HepG2 (cell line): Measurements from ENCODE around the gene TSPAN7. TPM values are rescaled to one million over a fixed set of nuclear protein-coding genes. Genes with fewer than 3 reads are reported as not detected.

Source experiments
- ATAC-seq: fragments of 200-7000 bp; cut with Tn5 transposase; 3 replicates; pipeline ENCODE4 v1.9.1; 2020; ENCODE audit warnings: mild to moderate bottlenecking, moderate library complexity
- BruUV-seq: library from RNA; stranded (reverse); fragments of 400-500 nt; replicated peaks from 2 replicates; lab custom pipeline; 2021; lab: Mats Ljungman, UMichigan
- CTCF ChIA-PET: fragments of 300-600 bp; formaldehyde crosslinking; extraction: SDS; loops from one replicate; lab custom pipeline; 2021; ENCODE audit warnings: low total read pairs, inconsistent platforms, low intra/inter-chr PET ratio; lab: Yijun Ruan, JAX
- POLR2A ChIA-PET: fragments of 350-600 bp; sonication (Branson Sonifier 250); formaldehyde crosslinking; loops from one replicate; lab custom pipeline; 2020; ENCODE audit warnings: antibody characterized with exemption, inconsistent platforms; lab: Yijun Ruan, JAX
- DNase-seq: peaks from one replicate; pipeline ENCODE4 v3.0.0-alpha.2; 2015; ENCODE audit warnings: low spot score
- FAIRE-seq: peaks from 3 replicates; lab custom pipeline; 2011; peaks lifted over from hg19 to GRCh38; lab: Jason Lieb, UNC
- H2AFZ ChIP-seq: one replicate; pipeline ENCODE4 v1.6.1; 2011; ENCODE audit warnings: low read length, inconsistent platforms
- H3K27ac ChIP-seq: fragments of 300-600 bp; 3 replicates; pipeline ENCODE4 v1.8.0; 2011; ENCODE audit warnings: mixed run types, mild to moderate bottlenecking, mixed read lengths, low read length, inconsistent platforms; ENCODE audit not compliant: insufficient read depth; ENCODE audit errors: extremely low read length
- H3K27me3 ChIP-seq, 2 experiments: fragments of 200-600 bp in 1 of 2; 2 replicates in 1 of 2; 3 replicates in 1 of 2; pipeline versions ENCODE4 v1.6.0 to v1.8.0; 2011; ENCODE audit warnings: low read length in 2 of 2, mild to moderate bottlenecking in 2 of 2, moderate library complexity in 2 of 2, inconsistent platforms in 1 of 2; ENCODE audit not compliant: insufficient read depth in 2 of 2, control insufficient read depth in 1 of 2
- H3K36me3 ChIP-seq, 2 experiments: fragments of 200-600 bp in 1 of 2; replicated peaks in 1 of 2; 2 replicates in 1 of 2; 3 replicates in 1 of 2; pipeline versions ENCODE4 v1.5.1 to v1.8.0; 2011; ENCODE audit warnings: low read length in 2 of 2, inconsistent platforms in 1 of 2; ENCODE audit not compliant: insufficient read depth in 2 of 2, control insufficient read depth in 1 of 2
- H3K4me1 ChIP-seq: 2 replicates; pipeline ENCODE4 v1.5.1; 2012; ENCODE audit warnings: low read length, inconsistent platforms; ENCODE audit not compliant: insufficient read depth
- H3K4me2 ChIP-seq: 2 replicates; pipeline ENCODE4 v1.6.0; 2011; ENCODE audit warnings: low read depth, low read length, inconsistent platforms
- H3K4me3 ChIP-seq, 3 experiments: fragments of 200-600 bp in 1 of 3; sonication (generic), shearing (Covaris generic) in 1 of 3; replicated peaks in 1 of 3; 2 replicates each; pipeline ENCODE4 v1.5.1; 2011 to 2016; ENCODE audit warnings: low read length in 3 of 3, inconsistent platforms in 2 of 3, low read depth in 2 of 3, mild to moderate bottlenecking in 2 of 3, control low read depth in 1 of 3, mixed read lengths in 1 of 3; ENCODE audit not compliant: insufficient read depth in 1 of 3
- H3K79me2 ChIP-seq: one replicate; pipeline ENCODE4 v1.6.1; 2011; ENCODE audit warnings: low read length, inconsistent platforms; ENCODE audit not compliant: insufficient read depth
- H3K9ac ChIP-seq: 2 replicates; pipeline ENCODE4 v1.6.0; 2011; ENCODE audit warnings: mild to moderate bottlenecking, low read depth, low read length, inconsistent platforms; ENCODE audit not compliant: insufficient read depth
- H3K9me3 ChIP-seq: 2 replicates; pipeline ENCODE4 v1.5.1; 2012; ENCODE audit warnings: mild to moderate bottlenecking, low read length
- H4K20me1 ChIP-seq: 2 replicates; pipeline ENCODE4 v1.6.0; 2011; ENCODE audit warnings: inconsistent platforms, mild to moderate bottlenecking, low read length, moderate library complexity; ENCODE audit not compliant: insufficient read depth
- ATF7 ChIP-seq, 2 experiments: fragments of 450-650 bp in 1 of 2; sonication (generic) in 1 of 2; formaldehyde crosslinking in 1 of 2; IDR thresholded peaks; 2 replicates each; pipeline versions ENCODE4 v1.4.0 to v1.6.1; 2016 to 2020; ENCODE audit warnings: antibody characterized with exemption in 1 of 2, mild to moderate bottlenecking in 1 of 2, missing genetic modification reagents in 1 of 2
- BORCS8-MEF2B ChIP-seq: sonication (generic); formaldehyde crosslinking; IDR thresholded peaks from 2 replicates; pipeline ENCODE4 v1.8.0; 2022; ENCODE audit warnings: mild to moderate bottlenecking, missing genetic modification reagents
- CAMTA2 ChIP-seq: sonication (generic); formaldehyde crosslinking; IDR thresholded peaks from 2 replicates; pipeline ENCODE4 v1.4.0; 2020; ENCODE audit warnings: mild to moderate bottlenecking, missing genetic modification reagents, borderline replicate concordance
- CREM ChIP-seq, 2 experiments: sonication (generic) in 1 of 2; formaldehyde crosslinking in 1 of 2; IDR thresholded peaks; 2 replicates each; pipeline versions ENCODE4 v1.4.0 to v1.6.1; 2016 to 2020; ENCODE audit warnings: antibody characterized with exemption in 1 of 2, mild to moderate bottlenecking in 1 of 2, missing genetic modification reagents in 1 of 2
- HDAC6 ChIP-seq: fragments of 200-600 bp; sonication (generic); IDR thresholded peaks from 2 replicates; pipeline ENCODE4 v1.7.0; 2017; ENCODE audit warnings: mild to moderate bottlenecking, antibody characterized with exemption, low read length, low read depth
- HIVEP1 ChIP-seq: sonication (generic); formaldehyde crosslinking; IDR thresholded peaks from 2 replicates; pipeline ENCODE4 v1.4.0; 2020; ENCODE audit warnings: mild to moderate bottlenecking, missing genetic modification reagents
- KDM3A ChIP-seq: IDR thresholded peaks from 2 replicates; pipeline ENCODE4 v1.6.1; 2018; ENCODE audit warnings: low read depth, missing compliant biosample characterization
- KDM5B ChIP-seq: sonication (generic); formaldehyde crosslinking; IDR thresholded peaks from 2 replicates; pipeline ENCODE4 v1.4.0; 2020; ENCODE audit warnings: missing genetic modification reagents, mild to moderate bottlenecking, borderline replicate concordance
- NR2F1 ChIP-seq, 2 experiments: fragments of 450-650 bp in 1 of 2; formaldehyde crosslinking in 1 of 2; IDR thresholded peaks; 2 replicates each; pipeline versions ENCODE4 v1.5.0 to v1.6.1; 2016 to 2020; ENCODE audit warnings: mild to moderate bottlenecking in 1 of 2, missing compliant biosample characterization in 1 of 2, missing genetic modification reagents in 1 of 2, moderate library complexity in 1 of 2
- ZNF446 ChIP-seq: sonication (generic); formaldehyde crosslinking; IDR thresholded peaks from 2 replicates; pipeline ENCODE4 v1.5.0; 2020; ENCODE audit warnings: mild to moderate bottlenecking, missing genetic modification reagents
- WGBS: methylation state at CpG from one replicate; pipeline ENCODE4 v1.1.6; 2017; ENCODE audit warnings: low lambda C conversion rate; 5-methylcytosine and 5-hydroxymethylcytosine counted together
- in situ Hi-C: cut with HindIII; loops from 2 replicates; pipeline ENCODE4 v1.10.0; 2017; ENCODE audit warnings: low pct_unique_long_range_greater_than_20kb; ENCODE audit not compliant: extremely low pct_ligation_motif_present
- intact Hi-C: fragments of 100-400 bp; cut with micrococcal nuclease; formaldehyde crosslinking; loops from one replicate; pipeline ENCODE4 v1.10.0; 2022; ENCODE audit not compliant: unreplicated experiment
- polyA plus RNA-seq, 8 experiments: library from polyadenylated mRNA; depleted of rRNA in 3 of 8; stranded (reverse) in 7 of 8; unstranded in 1 of 8; fragments of >200 nt; fragmentation: Illumina TruSeq in 4 of 8; extraction: Trizol in 4 of 8; gene quantifications; 2 replicates each; pipeline versions ENCODE4 v1.2.1 to v1.2.3, GENCODE V29; 2011 to 2016; ENCODE audit warnings: low read depth in 4 of 8, missing spikeins in 1 of 8, mixed read lengths in 1 of 8; ENCODE audit not compliant: insufficient read depth in 1 of 8
- total RNA-seq, 5 experiments: library from RNA; depleted of rRNA; stranded (reverse); fragments of >200 nt; fragmentation: Illumina TruSeq; extraction: Trizol; gene quantifications; 2 replicates each; pipeline ENCODE4 v1.2.3, GENCODE V29; 2016; ENCODE audit warnings: low read depth in 1 of 5
- TF ChIP-seq, protein P1 (sequence below): sonication (generic); formaldehyde crosslinking; IDR thresholded peaks from 2 replicates; pipeline ENCODE4 v1.5.0; 2020; ENCODE audit warnings: mild to moderate bottlenecking, missing genetic modification reagents, borderline replicate concordance
- TF ChIP-seq, protein P2 (sequence below): sonication (generic); formaldehyde crosslinking; IDR thresholded peaks from 2 replicates; pipeline ENCODE4 v1.8.1; 2022; ENCODE audit warnings: low read depth, mild to moderate bottlenecking, missing genetic modification reagents

TSPAN7 gene
- total and polyA plus RNA-seq, 2 of the 13 experiments (the other 11 are each of a cell fraction or from before 2014, with no cell fraction given): 21.4 to 47.1 TPM

DNA sequence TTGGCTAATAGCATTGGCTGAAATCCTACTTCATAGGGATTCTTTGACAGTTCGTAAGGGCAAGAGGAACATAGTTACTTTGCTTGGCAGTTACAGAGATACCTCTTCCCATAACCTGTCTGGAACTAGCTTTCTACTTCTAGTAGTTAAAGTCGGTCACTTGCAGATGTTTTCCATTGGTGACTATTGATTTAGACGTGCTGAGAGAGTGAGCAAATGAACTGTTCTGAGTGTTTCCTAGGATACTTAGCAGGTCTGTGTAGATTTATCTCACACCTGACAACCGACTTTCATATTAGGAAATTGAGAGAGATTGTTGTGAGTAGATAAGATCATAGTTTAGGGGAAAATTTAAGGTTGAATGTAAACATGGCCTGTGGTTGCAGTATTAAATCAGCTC, 116.8 kb downstream of the TSPAN7 start (continued):
- TF ChIP-seq, protein P1, sequence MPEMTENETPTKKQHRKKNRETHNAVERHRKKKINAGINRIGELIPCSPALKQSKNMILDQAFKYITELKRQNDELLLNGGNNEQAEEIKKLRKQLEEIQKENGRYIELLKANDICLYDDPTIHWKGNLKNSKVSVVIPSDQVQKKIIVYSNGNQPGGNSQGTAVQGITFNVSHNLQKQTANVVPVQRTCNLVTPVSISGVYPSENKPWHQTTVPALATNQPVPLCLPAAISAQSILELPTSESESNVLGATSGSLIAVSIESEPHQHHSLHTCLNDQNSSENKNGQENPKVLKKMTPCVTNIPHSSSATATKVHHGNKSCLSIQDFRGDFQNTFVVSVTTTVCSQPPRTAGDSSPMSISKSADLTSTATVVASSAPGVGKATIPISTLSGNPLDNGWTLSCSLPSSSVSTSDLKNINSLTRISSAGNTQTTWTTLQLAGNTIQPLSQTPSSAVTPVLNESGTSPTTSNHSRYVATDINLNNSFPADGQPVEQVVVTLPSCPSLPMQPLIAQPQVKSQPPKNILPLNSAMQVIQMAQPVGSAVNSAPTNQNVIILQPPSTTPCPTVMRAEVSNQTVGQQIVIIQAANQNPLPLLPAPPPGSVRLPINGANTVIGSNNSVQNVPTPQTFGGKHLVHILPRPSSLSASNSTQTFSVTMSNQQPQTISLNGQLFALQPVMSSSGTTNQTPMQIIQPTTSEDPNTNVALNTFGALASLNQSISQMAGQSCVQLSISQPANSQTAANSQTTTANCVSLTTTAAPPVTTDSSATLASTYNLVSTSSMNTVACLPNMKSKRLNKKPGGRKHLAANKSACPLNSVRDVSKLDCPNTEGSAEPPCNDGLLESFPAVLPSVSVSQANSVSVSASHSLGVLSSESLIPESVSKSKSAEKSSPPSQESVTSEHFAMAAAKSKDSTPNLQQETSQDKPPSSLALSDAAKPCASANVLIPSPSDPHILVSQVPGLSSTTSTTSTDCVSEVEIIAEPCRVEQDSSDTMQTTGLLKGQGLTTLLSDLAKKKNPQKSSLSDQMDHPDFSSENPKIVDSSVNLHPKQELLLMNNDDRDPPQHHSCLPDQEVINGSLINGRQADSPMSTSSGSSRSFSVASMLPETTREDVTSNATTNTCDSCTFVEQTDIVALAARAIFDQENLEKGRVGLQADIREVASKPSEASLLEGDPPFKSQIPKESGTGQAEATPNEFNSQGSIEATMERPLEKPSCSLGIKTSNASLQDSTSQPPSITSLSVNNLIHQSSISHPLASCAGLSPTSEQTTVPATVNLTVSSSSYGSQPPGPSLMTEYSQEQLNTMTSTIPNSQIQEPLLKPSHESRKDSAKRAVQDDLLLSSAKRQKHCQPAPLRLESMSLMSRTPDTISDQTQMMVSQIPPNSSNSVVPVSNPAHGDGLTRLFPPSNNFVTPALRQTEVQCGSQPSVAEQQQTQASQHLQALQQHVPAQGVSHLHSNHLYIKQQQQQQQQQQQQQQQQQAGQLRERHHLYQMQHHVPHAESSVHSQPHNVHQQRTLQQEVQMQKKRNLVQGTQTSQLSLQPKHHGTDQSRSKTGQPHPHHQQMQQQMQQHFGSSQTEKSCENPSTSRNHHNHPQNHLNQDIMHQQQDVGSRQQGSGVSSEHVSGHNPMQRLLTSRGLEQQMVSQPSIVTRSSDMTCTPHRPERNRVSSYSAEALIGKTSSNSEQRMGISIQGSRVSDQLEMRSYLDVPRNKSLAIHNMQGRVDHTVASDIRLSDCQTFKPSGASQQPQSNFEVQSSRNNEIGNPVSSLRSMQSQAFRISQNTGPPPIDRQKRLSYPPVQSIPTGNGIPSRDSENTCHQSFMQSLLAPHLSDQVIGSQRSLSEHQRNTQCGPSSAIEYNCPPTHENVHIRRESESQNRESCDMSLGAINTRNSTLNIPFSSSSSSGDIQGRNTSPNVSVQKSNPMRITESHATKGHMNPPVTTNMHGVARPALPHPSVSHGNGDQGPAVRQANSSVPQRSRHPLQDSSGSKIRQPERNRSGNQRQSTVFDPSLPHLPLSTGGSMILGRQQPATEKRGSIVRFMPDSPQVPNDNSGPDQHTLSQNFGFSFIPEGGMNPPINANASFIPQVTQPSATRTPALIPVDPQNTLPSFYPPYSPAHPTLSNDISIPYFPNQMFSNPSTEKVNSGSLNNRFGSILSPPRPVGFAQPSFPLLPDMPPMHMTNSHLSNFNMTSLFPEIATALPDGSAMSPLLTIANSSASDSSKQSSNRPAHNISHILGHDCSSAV (CRISPR knock-in tag): no peak

DNA sequence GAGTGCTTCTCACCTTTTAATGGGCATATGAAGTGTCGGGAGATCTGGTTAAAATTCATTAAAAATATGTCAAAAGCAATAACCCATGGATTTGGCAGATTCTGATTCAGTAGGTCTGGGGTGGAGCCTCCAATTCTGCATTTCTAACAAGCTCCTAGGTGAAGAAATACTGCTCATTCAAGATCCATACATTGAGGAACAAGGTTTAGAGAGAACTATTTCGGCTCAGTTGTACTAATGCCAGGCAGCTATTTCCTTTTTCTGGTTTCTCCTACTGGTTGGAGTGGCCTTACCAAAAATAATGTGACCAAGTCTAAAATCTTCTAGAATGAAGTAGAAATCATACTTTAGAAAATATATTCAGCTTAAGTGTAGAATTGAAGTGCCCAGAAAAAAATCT, 117.5 kb downstream of the TSPAN7 start:
- Histone ChIP-seq H3K79me2 (no peaks in the 10 kb centered on the region), H3K27me3 (no peaks in the 10 kb centered on the region), H3K4me1 (peaks cover 25% of the 10 kb centered on the region), H2AFZ (no peak overlapping the region), H3K36me3 (no peaks in the 10 kb centered on the region), H4K20me1 (no peaks in the 10 kb centered on the region), H3K9ac (no peak overlapping the region), H3K27ac (no peak overlapping the region), H3K4me3 (no peak overlapping the region), H3K4me2 (no peak overlapping the region), H3K9me3 (no peaks in the 10 kb centered on the region)
- ChIA-PET POLR2A (no interaction called here), CTCF (no interaction called here)
- DNase-seq (no peak), FAIRE-seq (no peak), ATAC-seq (no peak)
- no TSS peak for BruUV-seq
- WGBS: 87% methylated on average over 2 of the region's 2 CpGs
- in situ Hi-C loops (no loop called here), intact Hi-C loops (no loop called here)
- TF ChIP-seq ATF7 (IDR thresholded peaks at IDR 0.05) (no peak), ATF7 (CRISPR knock-in tag; IDR thresholded peaks at IDR 0.05) (no peak), KDM3A (CRISPR knock-in tag) (no peak), HDAC6 (no peak), CREM (IDR thresholded peaks at IDR 0.05) (no peak), CREM (CRISPR knock-in tag; IDR thresholded peaks at IDR 0.05) (no peak), NR2F1 (CRISPR knock-in tag; IDR thresholded peaks at IDR 0.05) (no peak), KDM5B (CRISPR knock-in tag) (no peak), HIVEP1 (no peak), ZNF446 (CRISPR knock-in tag) (no peak), BORCS8-MEF2B (CRISPR knock-in tag) (no peak), CAMTA2 (CRISPR knock-in tag) (no peak)
- TF ChIP-seq, protein P2, sequence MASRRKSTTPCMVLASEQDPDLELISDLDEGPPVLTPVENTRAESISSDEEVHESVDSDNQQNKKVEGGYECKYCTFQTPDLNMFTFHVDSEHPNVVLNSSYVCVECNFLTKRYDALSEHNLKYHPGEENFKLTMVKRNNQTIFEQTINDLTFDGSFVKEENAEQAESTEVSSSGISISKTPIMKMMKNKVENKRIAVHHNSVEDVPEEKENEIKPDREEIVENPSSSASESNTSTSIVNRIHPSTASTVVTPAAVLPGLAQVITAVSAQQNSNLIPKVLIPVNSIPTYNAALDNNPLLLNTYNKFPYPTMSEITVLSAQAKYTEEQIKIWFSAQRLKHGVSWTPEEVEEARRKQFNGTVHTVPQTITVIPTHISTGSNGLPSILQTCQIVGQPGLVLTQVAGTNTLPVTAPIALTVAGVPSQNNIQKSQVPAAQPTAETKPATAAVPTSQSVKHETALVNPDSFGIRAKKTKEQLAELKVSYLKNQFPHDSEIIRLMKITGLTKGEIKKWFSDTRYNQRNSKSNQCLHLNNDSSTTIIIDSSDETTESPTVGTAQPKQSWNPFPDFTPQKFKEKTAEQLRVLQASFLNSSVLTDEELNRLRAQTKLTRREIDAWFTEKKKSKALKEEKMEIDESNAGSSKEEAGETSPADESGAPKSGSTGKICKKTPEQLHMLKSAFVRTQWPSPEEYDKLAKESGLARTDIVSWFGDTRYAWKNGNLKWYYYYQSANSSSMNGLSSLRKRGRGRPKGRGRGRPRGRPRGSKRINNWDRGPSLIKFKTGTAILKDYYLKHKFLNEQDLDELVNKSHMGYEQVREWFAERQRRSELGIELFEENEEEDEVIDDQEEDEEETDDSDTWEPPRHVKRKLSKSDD (CRISPR knock-in tag): no peak
